SK-N-SH (cell line): ENCODE measurements around the gene KLK15. TPM values are rescaled to one million over a fixed set of nuclear protein-coding genes. Genes with fewer than 3 reads are reported as not detected.

Source experiments
- CTCF ChIA-PET: fragments of 300-600, 350-600 bp; formaldehyde crosslinking; extraction: SDS; loops from one replicate; lab custom pipeline; 2021; lab: Yijun Ruan, JAX
- POLR2A ChIA-PET: fragments of 350-600 bp; sonication (Branson Sonifier 250); formaldehyde crosslinking; extraction: SDS; loops from one replicate; lab custom pipeline; 2020; ENCODE audit warnings: antibody characterized with exemption, inconsistent platforms; lab: Yijun Ruan, JAX
- DNase-seq: peaks from one replicate; pipeline ENCODE4 v3.0.0; 2012
- H2AFZ ChIP-seq: fragments of 200-600 bp; sonication (generic); 2 replicates; pipeline ENCODE4 v1.8.1; 2016; ENCODE audit warnings: antibody characterized with exemption, mild to moderate bottlenecking, low read depth
- H3F3A ChIP-seq: fragments of 200-600 bp; sonication (generic); replicated peaks from 2 replicates; pipeline ENCODE3; 2016; ENCODE audit warnings: antibody characterized with exemption, mild to moderate bottlenecking; ENCODE audit not compliant: insufficient read depth
- H3K27ac ChIP-seq, 2 experiments: fragments of 200-500 bp in 1 of 2; fragments of 200-600 bp in 1 of 2; sonication (Bioruptor generic) in 1 of 2; sonication (generic), shearing (Covaris generic) in 1 of 2; 2 replicates each; pipeline versions ENCODE4 v1.5.1 to v1.6.1; 2014 to 2016; ENCODE audit warnings: low read depth in 2 of 2, inconsistent platforms in 1 of 2, low read length in 1 of 2, mild to moderate bottlenecking in 1 of 2, mixed read lengths in 1 of 2
- H3K27me3 ChIP-seq: fragments of 200-600 bp; sonication (generic), shearing (Covaris generic); 2 replicates; pipeline ENCODE4 v1.6.1; 2016; ENCODE audit warnings: mixed run types; ENCODE audit not compliant: insufficient read depth
- H3K36me3 ChIP-seq, 2 experiments: fragments of 200-500 bp in 1 of 2; fragments of 200-600 bp in 1 of 2; sonication (Bioruptor generic) in 1 of 2; sonication (generic) in 1 of 2; replicated peaks in 1 of 2; 2 replicates each; pipeline versions ENCODE3 to v1.5.1; 2014 to 2016; ENCODE audit warnings: low read length in 1 of 2, mild to moderate bottlenecking in 1 of 2; ENCODE audit not compliant: insufficient read depth in 2 of 2, control insufficient read depth in 1 of 2
- H3K4me1 ChIP-seq, 2 experiments: fragments of 200-500 bp in 1 of 2; fragments of 200-600 bp in 1 of 2; sonication (Bioruptor generic) in 1 of 2; sonication (generic), shearing (Covaris generic) in 1 of 2; 2 replicates each; pipeline versions ENCODE4 v1.5.1 to v1.6.1; 2014 to 2016; ENCODE audit warnings: low read depth in 1 of 2, low read length in 1 of 2, mixed run types in 1 of 2; ENCODE audit not compliant: insufficient read depth in 2 of 2, control insufficient read depth in 1 of 2
- H3K4me2 ChIP-seq: fragments of 200-600 bp; sonication (generic), shearing (Covaris generic); 2 replicates; pipeline ENCODE4 v1.6.1; 2017; ENCODE audit warnings: mixed run types
- H3K4me3 ChIP-seq, 2 experiments: fragments of 200-500 bp in 1 of 2; fragments of 200-600 bp in 1 of 2; sonication (Bioruptor generic) in 1 of 2; sonication (generic), shearing (Covaris generic) in 1 of 2; 2 replicates each; pipeline versions ENCODE4 v1.5.1 to v1.8.1; 2014 to 2016; ENCODE audit warnings: low read depth in 2 of 2, inconsistent platforms in 1 of 2, low read length in 1 of 2, mild to moderate bottlenecking in 1 of 2, mixed read lengths in 1 of 2, moderate library complexity in 1 of 2
- H3K79me2 ChIP-seq: fragments of 200-600 bp; sonication (generic); 2 replicates; pipeline ENCODE4 v1.8.1; 2017; ENCODE audit warnings: mild to moderate bottlenecking; ENCODE audit not compliant: insufficient read depth
- H3K9ac ChIP-seq: fragments of 200-600 bp; sonication (generic); 2 replicates; pipeline ENCODE4 v1.6.1; 2017; ENCODE audit warnings: mixed run types
- H3K9me2 ChIP-seq: fragments of 200-600 bp; sonication (generic); 2 replicates; pipeline ENCODE4 v1.6.1; 2017; ENCODE audit warnings: mixed run types
- H3K9me3 ChIP-seq: fragments of 200-600 bp; sonication (generic); 2 replicates; pipeline ENCODE4 v1.6.1; 2017; ENCODE audit warnings: mixed run types, mild to moderate bottlenecking, moderate library complexity
- H4K20me1 ChIP-seq: fragments of 200-600 bp; sonication (generic); 2 replicates; pipeline ENCODE4 v1.6.1; 2017; ENCODE audit warnings: mild to moderate bottlenecking, mixed run types; ENCODE audit not compliant: insufficient read depth
- CHD2 ChIP-seq: fragments of 150-350 bp; IDR thresholded peaks from 2 replicates; pipeline ENCODE4 v1.6.1; 2018; ENCODE audit warnings: low read length; ENCODE audit not compliant: partially characterized antibody
- EZH2phosphoT487 ChIP-seq: fragments of 200-600 bp; sonication (generic); IDR thresholded peaks from 2 replicates; pipeline ENCODE4 v1.6.1; 2017; ENCODE audit warnings: low read depth, mixed run types, mild to moderate bottlenecking, antibody characterized with exemption, moderate library complexity, borderline replicate concordance
- FOSL2 ChIP-seq: IDR thresholded peaks from 2 replicates; pipeline ENCODE4 v1.4.0; 2012; ENCODE audit warnings: low read depth, mild to moderate bottlenecking, moderate library complexity, borderline replicate concordance
- FOXJ3 ChIP-seq: sonication (generic); formaldehyde crosslinking; IDR thresholded peaks from 2 replicates; pipeline ENCODE4 v1.5.1; 2020; ENCODE audit warnings: mild to moderate bottlenecking, missing genetic modification reagents
- FOXM1 ChIP-seq: IDR thresholded peaks from 2 replicates; pipeline ENCODE4 v1.4.0; 2012; ENCODE audit warnings: low read depth, mild to moderate bottlenecking
- GATA2 ChIP-seq: sonication (generic); formaldehyde crosslinking; IDR thresholded peaks from 2 replicates; pipeline ENCODE4 v1.5.0; 2020; ENCODE audit warnings: mild to moderate bottlenecking, missing genetic modification reagents
- NFIC ChIP-seq: IDR thresholded peaks from 2 replicates; pipeline ENCODE4 v1.4.0; 2012; ENCODE audit warnings: borderline replicate concordance
- SMC3 ChIP-seq: IDR thresholded peaks from 2 replicates; pipeline ENCODE4 v1.6.1; 2012; ENCODE audit warnings: low read depth, low read length, improper control_type of control experiment
- YY1 ChIP-seq: IDR thresholded peaks from 2 replicates; pipeline ENCODE4 v1.4.0; 2012; ENCODE audit warnings: low read depth, mild to moderate bottlenecking
- WGBS: methylation state at CpG from one replicate; pipeline ENCODE4 v1.1.6; 2017; ENCODE audit warnings: low lambda C conversion rate; 5-methylcytosine and 5-hydroxymethylcytosine counted together
- polyA plus RNA-seq, 3 experiments: library from polyadenylated mRNA; depleted of rRNA; stranded (reverse); fragments of >200 nt; gene quantifications; 2 replicates each; pipeline ENCODE4 v1.2.3, GENCODE V29; 2012
- TF ChIP-seq, protein P1 (sequence below): IDR thresholded peaks from 2 replicates; pipeline ENCODE4 v1.4.0; 2012; ENCODE audit warnings: low read depth, borderline replicate concordance
- TF ChIP-seq, protein P2 (sequence below): IDR thresholded peaks from 2 replicates; pipeline ENCODE4 v1.4.0; 2012; ENCODE audit warnings: low read depth
- TF ChIP-seq, protein P3 (sequence below): IDR thresholded peaks from 2 replicates; pipeline ENCODE4 v1.4.0; 2012; ENCODE audit warnings: low read depth, borderline replicate concordance
- TF ChIP-seq, protein P4 (sequence below): IDR thresholded peaks from 2 replicates; pipeline ENCODE4 v1.6.1; 2012; ENCODE audit warnings: mild to moderate bottlenecking, low read depth, low read length, moderate library complexity

Gene KLK15
- polyA plus RNA-seq, 1 of the 3 experiments (the other 2 are of a cell fraction): not detected

DNA sequence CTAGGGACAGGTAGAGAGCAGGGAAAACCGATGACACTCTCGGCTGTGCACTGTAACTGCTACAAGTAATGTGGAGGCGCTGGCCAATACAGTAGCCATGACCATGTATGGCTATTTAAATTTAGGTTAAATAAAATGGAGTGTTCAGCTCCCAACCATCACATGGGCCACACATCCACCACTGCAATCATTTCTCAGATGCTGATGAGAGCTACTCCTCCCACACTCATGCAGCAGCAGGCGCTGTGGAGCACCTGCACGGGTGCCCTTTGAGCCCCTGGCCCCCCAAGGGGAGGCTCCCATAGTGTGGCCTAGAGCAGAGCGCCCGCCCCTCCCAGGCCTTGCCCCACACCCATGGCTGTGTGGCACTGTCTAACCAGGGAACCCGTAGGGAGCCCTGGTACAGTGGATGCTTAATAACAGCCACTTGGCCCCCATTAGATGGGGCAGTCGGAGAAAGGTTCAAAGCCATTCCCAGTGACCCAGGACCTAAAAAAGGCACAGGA is 37.2 kb downstream of the KLK15 start:
- 88% methylated on average over 4 of the region's 9 CpGs for WGBS
- Histone ChIP-seq H3K27ac (no peak overlapping the region), H2AFZ (no peak overlapping the region), H3K9me3 (no peaks in the 10 kb centered on the region), H3K4me3 (no peak overlapping the region), H3K9ac (no peak overlapping the region)
- no peak for TF ChIP-seq NFIC
- TF ChIP-seq, protein P1, sequence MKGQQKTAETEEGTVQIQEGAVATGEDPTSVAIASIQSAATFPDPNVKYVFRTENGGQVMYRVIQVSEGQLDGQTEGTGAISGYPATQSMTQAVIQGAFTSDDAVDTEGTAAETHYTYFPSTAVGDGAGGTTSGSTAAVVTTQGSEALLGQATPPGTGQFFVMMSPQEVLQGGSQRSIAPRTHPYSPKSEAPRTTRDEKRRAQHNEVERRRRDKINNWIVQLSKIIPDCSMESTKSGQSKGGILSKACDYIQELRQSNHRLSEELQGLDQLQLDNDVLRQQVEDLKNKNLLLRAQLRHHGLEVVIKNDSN: no peak
- TF ChIP-seq FOXM1: no peak
- TF ChIP-seq SMC3: no peak
- TF ChIP-seq, protein P2, sequence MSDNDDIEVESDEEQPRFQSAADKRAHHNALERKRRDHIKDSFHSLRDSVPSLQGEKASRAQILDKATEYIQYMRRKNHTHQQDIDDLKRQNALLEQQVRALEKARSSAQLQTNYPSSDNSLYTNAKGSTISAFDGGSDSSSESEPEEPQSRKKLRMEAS: no peak
- no peak for TF ChIP-seq EZH2phosphoT487
- TF ChIP-seq YY1: no peak
- TF ChIP-seq, protein P3, sequence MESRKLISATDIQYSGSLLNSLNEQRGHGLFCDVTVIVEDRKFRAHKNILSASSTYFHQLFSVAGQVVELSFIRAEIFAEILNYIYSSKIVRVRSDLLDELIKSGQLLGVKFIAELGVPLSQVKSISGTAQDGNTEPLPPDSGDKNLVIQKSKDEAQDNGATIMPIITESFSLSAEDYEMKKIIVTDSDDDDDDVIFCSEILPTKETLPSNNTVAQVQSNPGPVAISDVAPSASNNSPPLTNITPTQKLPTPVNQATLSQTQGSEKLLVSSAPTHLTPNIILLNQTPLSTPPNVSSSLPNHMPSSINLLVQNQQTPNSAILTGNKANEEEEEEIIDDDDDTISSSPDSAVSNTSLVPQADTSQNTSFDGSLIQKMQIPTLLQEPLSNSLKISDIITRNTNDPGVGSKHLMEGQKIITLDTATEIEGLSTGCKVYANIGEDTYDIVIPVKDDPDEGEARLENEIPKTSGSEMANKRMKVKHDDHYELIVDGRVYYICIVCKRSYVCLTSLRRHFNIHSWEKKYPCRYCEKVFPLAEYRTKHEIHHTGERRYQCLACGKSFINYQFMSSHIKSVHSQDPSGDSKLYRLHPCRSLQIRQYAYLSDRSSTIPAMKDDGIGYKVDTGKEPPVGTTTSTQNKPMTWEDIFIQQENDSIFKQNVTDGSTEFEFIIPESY: no peak
- no peak for TF ChIP-seq FOSL2
- no peak for TF ChIP-seq GATA2
- TF ChIP-seq CHD2: no peak
- no peak for TF ChIP-seq FOXJ3 (CRISPR knock-in tag)
- TF ChIP-seq, protein P4, sequence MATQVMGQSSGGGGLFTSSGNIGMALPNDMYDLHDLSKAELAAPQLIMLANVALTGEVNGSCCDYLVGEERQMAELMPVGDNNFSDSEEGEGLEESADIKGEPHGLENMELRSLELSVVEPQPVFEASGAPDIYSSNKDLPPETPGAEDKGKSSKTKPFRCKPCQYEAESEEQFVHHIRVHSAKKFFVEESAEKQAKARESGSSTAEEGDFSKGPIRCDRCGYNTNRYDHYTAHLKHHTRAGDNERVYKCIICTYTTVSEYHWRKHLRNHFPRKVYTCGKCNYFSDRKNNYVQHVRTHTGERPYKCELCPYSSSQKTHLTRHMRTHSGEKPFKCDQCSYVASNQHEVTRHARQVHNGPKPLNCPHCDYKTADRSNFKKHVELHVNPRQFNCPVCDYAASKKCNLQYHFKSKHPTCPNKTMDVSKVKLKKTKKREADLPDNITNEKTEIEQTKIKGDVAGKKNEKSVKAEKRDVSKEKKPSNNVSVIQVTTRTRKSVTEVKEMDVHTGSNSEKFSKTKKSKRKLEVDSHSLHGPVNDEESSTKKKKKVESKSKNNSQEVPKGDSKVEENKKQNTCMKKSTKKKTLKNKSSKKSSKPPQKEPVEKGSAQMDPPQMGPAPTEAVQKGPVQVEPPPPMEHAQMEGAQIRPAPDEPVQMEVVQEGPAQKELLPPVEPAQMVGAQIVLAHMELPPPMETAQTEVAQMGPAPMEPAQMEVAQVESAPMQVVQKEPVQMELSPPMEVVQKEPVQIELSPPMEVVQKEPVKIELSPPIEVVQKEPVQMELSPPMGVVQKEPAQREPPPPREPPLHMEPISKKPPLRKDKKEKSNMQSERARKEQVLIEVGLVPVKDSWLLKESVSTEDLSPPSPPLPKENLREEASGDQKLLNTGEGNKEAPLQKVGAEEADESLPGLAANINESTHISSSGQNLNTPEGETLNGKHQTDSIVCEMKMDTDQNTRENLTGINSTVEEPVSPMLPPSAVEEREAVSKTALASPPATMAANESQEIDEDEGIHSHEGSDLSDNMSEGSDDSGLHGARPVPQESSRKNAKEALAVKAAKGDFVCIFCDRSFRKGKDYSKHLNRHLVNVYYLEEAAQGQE: no peak
- TF ChIP-seq, all 33 proteins: peak for 0
- Histone ChIP-seq H3F3A (peaks cover 4% of the 10 kb centered on the region), H3K79me2 (peaks cover 14% of the 10 kb centered on the region), H3K36me3 (peaks cover 5 to 33% of the 10 kb centered on the region in 2 experiments), H3K4me2 (no peak overlapping the region), H3K9me2 (no peaks in the 10 kb centered on the region), H4K20me1 (peaks cover 51% of the 10 kb centered on the region), H3K4me1 (no peaks in the 10 kb centered on the region; a peak in 1 of 4 replicates), H3K27me3 (no peaks in the 10 kb centered on the region)
- DNase-seq: peak; percentile 36
- CTCF ChIA-PET: interaction anchor here (1.0 to 2.7 kb wide), 4 partner anchors 13 to 126 kb away, joined by 3 to 14 read pairs (median 7); no protein-coding TSS in a partner anchor
- POLR2A ChIA-PET: interaction anchor here (0.7 kb wide), 1 partner anchor 9 kb away, joined by 3 read pairs; no protein-coding TSS in a partner anchor
